Hematopoietic multipotent progenitor cell treated with erythropoietin and hydrocortisone succinate and interleukin-3 and kit ligand, for 15 days (in vitro differentiated cells): ENCODE results near the gene CEACAM4.

Experiments
- DNase-seq: peaks from one replicate; pipeline ENCODE4 v3.0.0-alpha.2; 2015; ENCODE audit warnings: low spot score

The CEACAM4 gene

GRCh38 chr19:41617941-41618730 is 8.7 kb downstream of the CEACAM4 start:
- no peak for DNase-seq

- DNase-seq, result no peak
Observed at GRCh38 chr19:41616792-41617621, 9.9 kb downstream of the CEACAM4 start.

- DNase-seq, result no peak
Observed at GRCh38 chr19:41615207-41615606, 11.7 kb downstream of the CEACAM4 start.

- DNase-seq, result no peak
Observed at GRCh38 chr19:41612483-41612882, 14.4 kb downstream of the CEACAM4 start.

GRCh38 chr19:41610789-41611188 is 16.1 kb downstream of the CEACAM4 start:
- DNase-seq, result no peak

GRCh38 chr19:41607668-41608067 is 19.2 kb downstream of the CEACAM4 start:
- no peak for DNase-seq

- DNase-seq, result no peak
Observed at GRCh38 chr19:41606215-41606837, 20.5 kb downstream of the CEACAM4 start.

GRCh38 chr19:41604831-41605230 is 22.0 kb downstream of the CEACAM4 start:
- DNase-seq, result no peak

GRCh38 chr19:41601771-41602170 is 25.1 kb downstream of the CEACAM4 start:
- no peak for DNase-seq

GRCh38 chr19:41599175-41599966 is 27.5 kb downstream of the CEACAM4 start:
- no peak for DNase-seq

GRCh38 chr19:41597600-41598041 is 29.3 kb downstream of the CEACAM4 start:
- peak; percentile 71 for DNase-seq

GRCh38 chr19:41595890-41596280 is 31.0 kb downstream of the CEACAM4 start:
- no peak for DNase-seq

GRCh38 chr19:41595258-41595889 is 31.5 kb downstream of the CEACAM4 start:
- DNase-seq, result peak; percentile 65

GRCh38 chr19:41591951-41592562 is 34.8 kb downstream of the CEACAM4 start:
- no peak for DNase-seq

GRCh38 chr19:41590936-41591335 is 35.9 kb downstream of the CEACAM4 start:
- no peak for DNase-seq

GRCh38 chr19:41589371-41589770 is 37.5 kb downstream of the CEACAM4 start:
- no peak for DNase-seq

GRCh38 chr19:41588497-41589209 is 38.2 kb downstream of the CEACAM4 start:
- no peak for DNase-seq

- no peak for DNase-seq
Observed at GRCh38 chr19:41587838-41588210, 39.0 kb downstream of the CEACAM4 start.

- DNase-seq, result no peak
Observed at GRCh38 chr19:41587101-41587837, 39.6 kb downstream of the CEACAM4 start.

- no peak for DNase-seq
Observed at GRCh38 chr19:41586064-41586463, 40.8 kb downstream of the CEACAM4 start.
